GM12875 (cell line): ENCODE results near the gene SLC25A44.
"Not testable (repeated sequence)": the region's sequence is repeated elsewhere in the genome, so short reads cannot be mapped to it uniquely, and the experiment has no call there.

Experiments
- H3K4me3 ChIP-seq: one replicate; pipeline ENCODE4 v1.5.1; 2011; ENCODE audit warnings: low read depth, low read length, control low read depth
- CTCF ChIP-seq: IDR thresholded peaks from 2 replicates; pipeline ENCODE4 v1.5.1; 2011; ENCODE audit warnings: low read depth, mild to moderate bottlenecking, control low read depth, inconsistent platforms, low read length, moderate library complexity, borderline replicate concordance; ENCODE audit not compliant: insufficient read depth

Gene SLC25A44

GRCh38 chr1:156212130-156212529 lies 18.2 kb downstream of the SLC25A44 start:
- no peak overlapping the region for H3K4me3 ChIP-seq
- no peak for TF ChIP-seq CTCF

GRCh38 chr1:156212833-156213643 lies 19.1 kb downstream of the SLC25A44 start, which contains the start of gene PMF1:
TSS of gene PMF1 (plus strand) at chr1:156213007. CDS start at chr1:156213016, 9 bp downstream.
- peak within 1 kb of the TSS; percentile 88 for H3K4me3 ChIP-seq
- no peak for TF ChIP-seq CTCF

- H3K4me3 ChIP-seq = peak overlapping the region; percentile 88
- TF ChIP-seq CTCF = no peak
Measured at GRCh38 chr1:156213644-156213966, 19.7 kb downstream of the SLC25A44 start.

- H3K4me3 ChIP-seq = no peak overlapping the region
- TF ChIP-seq CTCF = no peak
Measured at GRCh38 chr1:156214024-156214748, 20.3 kb downstream of the SLC25A44 start.

GRCh38 chr1:156216361-156217086 lies 22.6 kb downstream of the SLC25A44 start:
- H3K4me3 ChIP-seq = not testable (repeated sequence)

- TF ChIP-seq CTCF = no peak
- H3K4me3 ChIP-seq = no peak overlapping the region
Measured at GRCh38 chr1:156217871-156218270, 24.0 kb downstream of the SLC25A44 start.

- TF ChIP-seq CTCF = no peak
- no peak overlapping the region for H3K4me3 ChIP-seq
Measured at GRCh38 chr1:156220226-156220625, 26.3 kb downstream of the SLC25A44 start.
